Neuronal stem cell (in vitro differentiated cells): ENCODE measurements around the gene SSBP2.
"Not testable (repeated sequence)": the region's sequence is repeated elsewhere in the genome, so short reads cannot be mapped to it uniquely, and the experiment has no call there.

ENCODE experiments used
- DNase-seq: peaks from one replicate; pipeline ENCODE4 v3.0.0-alpha.2; 2013; ENCODE audit warnings: low spot score
- H2AFZ ChIP-seq: one replicate; pipeline ENCODE4 v1.6.1; 2013; ENCODE audit warnings: mild to moderate bottlenecking, low read length, inconsistent platforms
- H2AK5ac ChIP-seq: 2 replicates; pipeline ENCODE4 v1.6.1; 2013; ENCODE audit warnings: low read depth, mild to moderate bottlenecking, inconsistent platforms, low read length, moderate library complexity, mixed read lengths
- H2BK120ac ChIP-seq: 2 replicates; pipeline ENCODE4 v1.6.1; 2013; ENCODE audit warnings: low read depth, mild to moderate bottlenecking, inconsistent platforms, low read length, moderate library complexity, mixed read lengths
- H2BK12ac ChIP-seq: one replicate; pipeline ENCODE4 v1.6.1; 2013; ENCODE audit warnings: low read length, inconsistent platforms
- H2BK15ac ChIP-seq: 2 replicates; pipeline ENCODE4 v1.6.1; 2013; ENCODE audit warnings: mild to moderate bottlenecking, low read length, inconsistent platforms, mixed read lengths
- H2BK5ac ChIP-seq: one replicate; pipeline ENCODE4 v1.6.1; 2013; ENCODE audit warnings: inconsistent platforms, mild to moderate bottlenecking, low read length, moderate library complexity
- H3K14ac ChIP-seq: one replicate; pipeline ENCODE4 v1.6.1; 2013; ENCODE audit warnings: low read length, inconsistent platforms
- H3K18ac ChIP-seq: 2 replicates; pipeline ENCODE4 v1.6.1; 2013; ENCODE audit warnings: low read length, inconsistent platforms
- H3K23ac ChIP-seq: 2 replicates; pipeline ENCODE4 v1.6.1; 2013; ENCODE audit warnings: low read depth, mild to moderate bottlenecking, mixed read lengths, low read length, inconsistent platforms; ENCODE audit not compliant: poor library complexity
- H3K27ac ChIP-seq: replicated peaks from 3 replicates; pipeline ENCODE4 v1.5.1; 2013; ENCODE audit warnings: low read length, inconsistent platforms
- H3K27me3 ChIP-seq, 3 experiments: 2 replicates each; pipeline ENCODE4 v1.6.1; 2013; ENCODE audit warnings: low read length in 3 of 3, mild to moderate bottlenecking in 2 of 3, inconsistent platforms in 1 of 3, low read depth in 1 of 3, mixed read lengths in 1 of 3, moderate library complexity in 1 of 3; ENCODE audit not compliant: control insufficient read depth in 3 of 3, insufficient read depth in 3 of 3
- H3K36me3 ChIP-seq, 2 donors: replicated peaks in 1 of 2; 2 replicates each; pipeline ENCODE4 v1.6.1; 2013; ENCODE audit warnings: low read length in 2 of 2; ENCODE audit not compliant: control insufficient read depth in 2 of 2, insufficient read depth in 2 of 2
- H3K4ac ChIP-seq: 2 replicates; pipeline ENCODE4 v1.6.1; 2013; ENCODE audit warnings: inconsistent platforms, mild to moderate bottlenecking, low read length, moderate library complexity
- H3K4me1 ChIP-seq, 2 donors: 1 replicate in 1 of 2; 2 replicates in 1 of 2; pipeline ENCODE4 v1.6.1; 2013; ENCODE audit warnings: low read length in 2 of 2, low read depth in 1 of 2; ENCODE audit not compliant: control insufficient read depth in 2 of 2, insufficient read depth in 1 of 2
- H3K4me2 ChIP-seq: one replicate; pipeline ENCODE4 v1.6.1; 2013; ENCODE audit warnings: mild to moderate bottlenecking, low read length, inconsistent platforms; ENCODE audit not compliant: insufficient read depth, poor library complexity, severe bottlenecking
- H3K4me3 ChIP-seq, 2 donors: 2 replicates each; pipeline ENCODE4 v1.5.1; 2013; ENCODE audit warnings: low read length in 2 of 2, mild to moderate bottlenecking in 2 of 2, inconsistent platforms in 1 of 2, moderate library complexity in 1 of 2
- H3K79me1 ChIP-seq: one replicate; pipeline ENCODE4 v1.6.1; 2013; ENCODE audit warnings: low read depth, mild to moderate bottlenecking, inconsistent platforms, low read length, moderate library complexity
- H3K9ac ChIP-seq: one replicate; pipeline ENCODE4 v1.6.1; 2013; ENCODE audit warnings: mild to moderate bottlenecking, low read depth, low read length, inconsistent platforms; ENCODE audit not compliant: poor library complexity
- H3K9me3 ChIP-seq, 2 donors: replicated peaks in 1 of 2; 2 replicates each; pipeline versions ENCODE3 to v1.6.1; 2013; ENCODE audit warnings: low read length in 2 of 2, mild to moderate bottlenecking in 2 of 2, inconsistent platforms in 1 of 2, low read depth in 1 of 2, mixed read lengths in 1 of 2, moderate library complexity in 1 of 2; ENCODE audit not compliant: control insufficient read depth in 2 of 2, insufficient read depth in 1 of 2
- H4K8ac ChIP-seq: one replicate; pipeline ENCODE4 v1.6.1; 2013; ENCODE audit warnings: low read depth, mild to moderate bottlenecking, inconsistent platforms, low read length, moderate library complexity
- H4K91ac ChIP-seq: one replicate; pipeline ENCODE4 v1.6.1; 2013; ENCODE audit warnings: low read length, low read depth, mild to moderate bottlenecking, inconsistent platforms; ENCODE audit not compliant: poor library complexity
- WGBS, 2 donors: extraction: QIAGEN DNeasy Blood & Tissue Kit; methylation state at CpG; one replicate each; pipeline ENCODE4 v1.1.7; 2013; ENCODE audit warnings: missing lambda C conversion rate in 2 of 2, mixed read lengths in 1 of 2; ENCODE audit not compliant: insufficient read length in 2 of 2, insufficient replicate concordance in 1 of 2; ENCODE audit errors: extremely low coverage in 2 of 2; 5-methylcytosine and 5-hydroxymethylcytosine counted together

Gene SSBP2

GRCh38 chr5:81714076-81714475, 36.8 kb downstream of the SSBP2 start:
- no CpG with 5 or more reads among the region's 2 CpGs for WGBS, 2 donors
- not testable (repeated sequence) for H2BK120ac ChIP-seq, DNase-seq

GRCh38 chr5:81708889-81709288, 42.0 kb downstream of the SSBP2 start:
- Histone ChIP-seq H2BK12ac (no peak overlapping the region), H3K4ac (no peak overlapping the region), H3K27me3 (no peaks in the 10 kb centered on the region), H3K4me1 (no peaks in the 10 kb centered on the region), H3K4me3 (no peak overlapping the region), H3K9ac (no peak overlapping the region), H3K9me3 (peaks cover 0 to 7% of the 10 kb centered on the region in 2 donors), H4K91ac (no peak overlapping the region), H2AFZ (no peak overlapping the region), H3K36me3 (peaks cover 2 to 39% of the 10 kb centered on the region in 2 donors), H3K23ac (no peak overlapping the region), H2AK5ac (no peak overlapping the region), H2BK120ac (no peak overlapping the region), H4K8ac (no peak overlapping the region), H3K18ac (no peak overlapping the region), H3K27ac (no peak overlapping the region), H2BK5ac (no peak overlapping the region), H3K79me1 (peaks cover 1% of the 10 kb centered on the region), H2BK15ac (no peak overlapping the region), H3K14ac (no peak overlapping the region), H3K4me2 (no peak overlapping the region)
- no peak for DNase-seq
- WGBS, 2 donors, result no CpG with 5 or more reads among the region's 1 CpG

More at GRCh38 chr5:81714076-81714475, 36.8 kb downstream of the SSBP2 start:
- H3K18ac ChIP-seq, H3K79me1 ChIP-seq, H3K4ac ChIP-seq, H2BK15ac ChIP-seq, H4K91ac ChIP-seq, H3K9me3 ChIP-seq, H4K8ac ChIP-seq, H3K4me2 ChIP-seq, H3K4me1 ChIP-seq, H3K23ac ChIP-seq, H3K27me3 ChIP-seq, H2AK5ac ChIP-seq, H2AFZ ChIP-seq, H3K9ac ChIP-seq, H2BK12ac ChIP-seq, H2BK5ac ChIP-seq, H3K4me3 ChIP-seq, H3K27ac ChIP-seq, H3K14ac ChIP-seq: not testable (repeated sequence)
- H3K36me3 ChIP-seq, result peaks cover 0 to 19% of the 10 kb centered on the region in 2 donors

- H2AFZ ChIP-seq, result no peak overlapping the region
- no peak overlapping the region for H4K8ac ChIP-seq
- H3K36me3 ChIP-seq, result peaks cover 4 to 53% of the 10 kb centered on the region in 2 donors
- no peak overlapping the region for H2BK12ac ChIP-seq
- no peak overlapping the region for H3K27ac ChIP-seq
- H3K18ac ChIP-seq, result no peak overlapping the region
- peaks cover 2% of the 10 kb centered on the region for H3K79me1 ChIP-seq
- no peak overlapping the region for H2AK5ac ChIP-seq
- no peak overlapping the region for H3K14ac ChIP-seq
- peaks cover 2 to 45% of the 10 kb centered on the region in 2 donors for H3K9me3 ChIP-seq
- no peak for DNase-seq
- H4K91ac ChIP-seq, result no peak overlapping the region
- no peak overlapping the region for H3K23ac ChIP-seq
- H2BK5ac ChIP-seq, result no peak overlapping the region
- no peak overlapping the region for H3K9ac ChIP-seq
- no peak overlapping the region for H3K4me2 ChIP-seq
- H2BK120ac ChIP-seq, result no peak overlapping the region
- no peaks in the 10 kb centered on the region for H3K4me1 ChIP-seq
- H3K4ac ChIP-seq, result no peak overlapping the region
- no CpG with 5 or more reads among the region's 2 CpGs for WGBS, 2 donors
- H3K4me3 ChIP-seq, result no peak overlapping the region
- H2BK15ac ChIP-seq, result no peak overlapping the region
- H3K27me3 ChIP-seq, result no peaks in the 10 kb centered on the region
Observed at GRCh38 chr5:81703840-81704239, 47.1 kb downstream of the SSBP2 start.

DNA sequence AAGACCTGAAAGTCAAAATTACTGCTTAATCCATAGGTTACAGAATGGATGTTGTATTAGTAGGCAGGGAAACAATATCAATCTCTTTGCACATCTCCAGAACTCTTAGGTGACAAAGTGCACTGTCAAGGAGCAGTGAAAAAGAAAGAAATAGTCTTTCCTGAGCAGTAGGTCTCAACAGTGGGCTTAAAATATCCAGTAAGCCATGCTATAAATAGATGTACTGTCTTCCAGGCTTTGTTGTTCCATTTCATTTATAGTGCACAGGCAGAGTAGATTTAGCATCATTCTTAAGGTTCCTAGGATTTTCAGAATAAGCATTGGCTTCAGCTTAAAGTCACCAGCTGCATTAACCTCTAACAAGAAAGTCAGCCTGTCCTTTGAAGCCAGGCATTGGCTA, 50.7 kb downstream of the SSBP2 start:
- Histone ChIP-seq H3K4me1 (no peaks in the 10 kb centered on the region), H3K14ac (no peak overlapping the region), H4K91ac (no peak overlapping the region), H3K23ac (no peak overlapping the region), H3K9me3 (peaks cover 2 to 55% of the 10 kb centered on the region in 2 donors), H2BK120ac (no peak overlapping the region), H3K9ac (no peak overlapping the region), H2BK5ac (no peak overlapping the region), H3K27ac (no peak overlapping the region), H3K36me3 (peaks cover 4 to 49% of the 10 kb centered on the region in 2 donors), H3K27me3 (no peaks in the 10 kb centered on the region), H3K4ac (no peak overlapping the region), H3K79me1 (peaks cover 2% of the 10 kb centered on the region), H2BK15ac (no peak overlapping the region), H3K4me3 (no peak overlapping the region), H2AK5ac (no peak overlapping the region), H4K8ac (no peak overlapping the region), H3K4me2 (no peak overlapping the region), H3K18ac (no peak overlapping the region), H2AFZ (no peak overlapping the region), H2BK12ac (no peak overlapping the region)
- DNase-seq, result no peak
